ENCODE measurements around the gene SUV39H2. TPM values are rescaled to one million over a fixed set of nuclear protein-coding genes. Genes with fewer than 3 reads are reported as not detected.

The SUV39H2 gene
- polyA plus RNA-seq, 6 donors from 2014 or later, result 1.0 to 3.9 (median 1.7) TPM

- H3K27me3 Mint-ChIP-seq, result no peaks in the 10 kb centered on the region
- no peaks in the 10 kb centered on the region for H3K9me3 Mint-ChIP-seq
Observed at GRCh38 chr10:14953424-14954000, 74.8 kb downstream of the SUV39H2 start.

More at GRCh38 chr10:14953424-14954000, 74.8 kb downstream of the SUV39H2 start:
- Mint-ChIP-seq H3K36me3 (peaks cover 0 to 10% of the 10 kb centered on the region in 2 donors), H3K27ac (peak overlapping the region; percentile 89 to 97 (median 94)), H3K4me1 (peaks cover 46 to 75% (median 53%) of the 10 kb centered on the region in 3 donors), H3K4me3 (peak overlapping the region; percentile 83 to 97 (median 92))
- DNase-seq (no peak), ATAC-seq (ENCODE audit: low read depth in 2 of 2) (peak; percentile 9 to 10)

Other genes with a start within 250 kb of the SUV39H2 start
- 100 to 1,000 TPM; 112 to 259 (median 159) TPM for gene FAM107B, start 104.0 kb upstream of the SUV39H2 start, polyA plus RNA-seq (ENCODE audit: low read depth in 6 of 6)
- 1 to 10 TPM; 1.1 to 2.7 (median 1.9) TPM for gene CDNF, start 40.8 kb upstream of the SUV39H2 start, polyA plus RNA-seq (ENCODE audit: low read depth in 6 of 6)
- 10 to 100 TPM; 14.8 to 23.3 (median 19.8) TPM for gene HSPA14, start 40.6 kb upstream of the SUV39H2 start, polyA plus RNA-seq (ENCODE audit: low read depth in 6 of 6)
- gene MSANTD7, start 40.6 kb upstream of the SUV39H2 start, polyA plus RNA-seq (ENCODE audit: low read depth in 6 of 6), result 10 to 100 TPM in 2 of 6 donors, 1 to 10 TPM in 4; 6.4 to 19.6 (median 9.3) TPM
- 10 to 100 TPM; 36.2 to 69.6 (median 45.8) TPM for gene DCLRE1C, start 75.2 kb downstream of the SUV39H2 start, polyA plus RNA-seq (ENCODE audit: low read depth in 6 of 6)
- gene MEIG1, start 80.5 kb downstream of the SUV39H2 start, polyA plus RNA-seq (ENCODE audit: low read depth in 6 of 6), result 1 to 10 TPM in 2 of 6 donors, under 1 TPM in 1, not detected in 3; 0.99 to 2.2 (median 1.2) TPM
- not detected for gene OLAH, start 165.1 kb downstream of the SUV39H2 start, polyA plus RNA-seq (ENCODE audit: low read depth in 6 of 6)
- gene ACBD7, start 209.9 kb downstream of the SUV39H2 start, polyA plus RNA-seq (ENCODE audit: low read depth in 6 of 6), result not detected
- 10 to 100 TPM; 21.0 to 37.8 (median 30.4) TPM for gene RPP38, start 218.5 kb downstream of the SUV39H2 start, polyA plus RNA-seq (ENCODE audit: low read depth in 6 of 6)